ENCODE measurements around the gene MUC5B.

Gene MUC5B

DNA sequence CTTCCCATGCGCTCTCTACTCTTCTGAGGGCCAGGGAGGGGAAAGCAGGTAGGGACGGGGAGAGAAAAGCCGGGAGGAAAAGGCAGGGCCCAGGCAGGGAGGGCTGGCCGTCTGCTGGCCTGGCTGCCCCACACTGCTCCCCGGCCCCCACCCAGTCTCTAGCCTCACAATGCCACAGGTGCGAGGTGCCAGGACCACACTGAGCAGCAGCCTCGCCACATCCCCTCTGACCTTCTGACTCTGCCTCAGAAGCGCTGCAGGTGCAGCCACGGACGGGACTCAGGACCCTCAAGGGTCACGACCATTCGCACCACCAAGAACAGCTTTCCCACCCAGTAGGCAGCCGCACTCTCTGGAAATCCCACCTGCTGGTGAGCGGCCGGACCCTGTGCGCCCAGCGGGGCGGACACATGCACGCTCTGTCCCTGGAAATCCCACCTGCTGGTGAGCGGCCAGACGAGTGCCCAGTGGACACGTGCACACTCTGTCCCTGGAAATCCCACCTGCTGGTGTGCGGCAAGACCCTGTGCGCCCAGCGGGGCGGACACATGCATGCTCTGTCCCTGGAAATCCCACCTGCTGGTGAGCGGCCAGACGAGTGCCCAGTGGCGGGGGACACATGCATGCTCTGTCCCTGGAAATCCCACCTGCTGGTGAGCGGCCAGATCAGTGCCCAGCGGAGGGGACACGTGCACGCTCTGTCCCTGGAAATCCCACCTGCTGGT is 66.5 kb downstream of the MUC5B start:
- no peak for DNase-seq

DNA sequence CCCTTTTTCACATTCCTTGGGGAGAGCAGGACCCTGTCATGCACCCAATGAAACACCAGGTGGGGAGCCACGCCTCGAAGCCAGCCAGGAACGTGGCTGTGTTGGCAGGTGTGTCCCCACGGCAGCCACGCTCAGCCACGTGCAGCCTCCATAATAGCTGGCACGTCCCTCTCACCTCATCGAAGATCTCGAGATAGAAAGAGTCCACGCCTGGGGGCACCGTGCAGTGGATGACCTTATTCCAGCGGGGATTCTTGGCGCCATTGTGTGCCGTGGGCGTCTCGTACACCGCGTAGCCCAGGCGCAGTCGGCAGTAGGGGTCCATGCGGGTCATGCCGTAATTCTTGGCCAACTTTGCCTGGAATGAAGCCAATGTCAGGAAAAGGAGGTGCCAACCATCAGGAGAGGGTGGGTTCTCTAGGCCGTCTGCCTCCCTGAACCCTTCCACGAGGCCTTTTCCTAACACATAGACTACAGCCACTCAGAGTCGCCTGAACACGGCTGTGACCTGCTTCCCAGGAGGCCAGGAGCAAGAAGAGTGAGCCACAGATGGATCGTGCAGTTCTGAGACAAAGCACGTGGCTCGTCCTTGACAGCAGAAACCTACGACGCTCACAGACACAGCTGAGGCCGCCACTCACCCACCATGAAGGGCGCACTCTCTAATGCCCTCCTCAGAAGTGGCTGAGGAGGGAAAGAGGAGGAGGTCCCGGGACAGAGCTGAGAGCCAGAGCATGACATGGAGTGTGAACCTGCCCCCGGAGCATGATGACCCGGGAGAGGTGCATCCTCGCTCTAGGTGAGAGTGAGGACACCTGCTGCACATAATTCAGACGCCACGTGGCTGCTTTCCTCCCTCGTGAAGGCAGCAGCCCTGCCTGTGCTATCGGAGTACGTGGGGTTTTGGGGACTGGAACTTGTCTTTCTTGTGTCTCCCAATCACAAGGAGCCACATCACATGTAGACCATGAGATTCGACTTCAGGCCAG is 67.5 kb downstream of the MUC5B start:
- DNase-seq: no peak

DNA sequence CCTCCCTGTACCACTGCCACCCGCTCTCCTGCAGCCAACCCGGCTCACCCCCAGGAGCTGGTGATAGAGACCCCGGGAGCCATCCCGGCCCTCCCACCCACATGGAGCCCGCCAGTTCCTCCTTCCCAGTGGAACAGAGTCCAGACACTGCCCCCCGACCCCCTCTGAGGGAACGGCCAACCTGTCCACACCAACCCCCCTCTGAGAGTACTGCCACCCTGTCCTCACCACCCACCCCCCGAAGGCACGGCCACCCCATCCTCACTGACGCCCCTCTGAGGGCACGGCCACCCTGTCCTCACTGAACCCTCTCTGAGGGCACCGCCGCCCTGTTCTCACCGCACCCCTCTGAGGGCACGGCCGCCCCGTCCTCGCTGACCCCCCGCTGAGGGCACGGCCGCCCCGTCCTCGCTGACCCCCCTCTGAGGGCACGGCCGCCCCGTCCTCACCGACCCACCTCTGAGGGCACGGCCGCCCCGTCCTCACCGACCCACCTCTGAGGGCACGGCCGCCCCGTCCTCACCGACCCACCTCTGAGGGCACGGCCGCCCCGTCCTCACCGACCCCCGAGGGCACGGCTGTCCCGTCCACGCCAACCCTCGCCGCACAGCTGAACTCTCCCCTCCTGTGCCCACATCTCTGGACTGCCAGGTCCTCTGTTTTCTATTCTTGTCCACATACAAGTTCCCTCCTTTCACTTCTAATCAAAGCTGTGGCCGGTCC is 68.6 kb downstream of the MUC5B start:
- DNase-seq: no peak

DNA sequence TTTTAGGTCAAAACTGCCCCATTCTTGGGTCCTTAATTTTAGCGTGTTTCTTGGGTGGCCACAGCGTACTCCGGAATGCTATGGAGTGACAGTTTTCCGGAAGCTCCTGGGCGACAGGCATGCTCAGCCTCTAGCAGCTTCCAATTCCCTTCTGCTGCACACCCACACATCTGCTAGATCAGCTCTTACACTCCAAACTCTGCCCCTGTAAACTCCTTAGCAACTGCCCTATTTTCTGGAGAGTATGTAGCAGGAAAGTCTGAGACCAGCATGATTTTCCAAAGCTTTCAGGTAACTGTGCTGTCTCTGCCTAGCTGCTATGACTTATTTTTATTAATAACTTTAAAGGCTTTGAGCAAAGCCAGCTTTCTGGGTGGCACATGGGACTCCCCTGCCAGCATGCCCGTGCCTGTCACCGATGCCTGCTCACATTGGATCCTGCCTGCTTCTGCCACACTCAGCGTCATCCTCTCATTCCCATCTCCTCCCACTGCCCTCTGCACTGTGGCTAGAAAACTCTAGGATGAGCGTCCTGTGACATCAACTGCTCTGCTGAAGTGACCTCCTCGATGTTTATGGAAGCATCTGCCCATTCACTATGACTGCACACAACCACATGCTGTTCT is 69.3 kb downstream of the MUC5B start:
- no peak for DNase-seq

DNA sequence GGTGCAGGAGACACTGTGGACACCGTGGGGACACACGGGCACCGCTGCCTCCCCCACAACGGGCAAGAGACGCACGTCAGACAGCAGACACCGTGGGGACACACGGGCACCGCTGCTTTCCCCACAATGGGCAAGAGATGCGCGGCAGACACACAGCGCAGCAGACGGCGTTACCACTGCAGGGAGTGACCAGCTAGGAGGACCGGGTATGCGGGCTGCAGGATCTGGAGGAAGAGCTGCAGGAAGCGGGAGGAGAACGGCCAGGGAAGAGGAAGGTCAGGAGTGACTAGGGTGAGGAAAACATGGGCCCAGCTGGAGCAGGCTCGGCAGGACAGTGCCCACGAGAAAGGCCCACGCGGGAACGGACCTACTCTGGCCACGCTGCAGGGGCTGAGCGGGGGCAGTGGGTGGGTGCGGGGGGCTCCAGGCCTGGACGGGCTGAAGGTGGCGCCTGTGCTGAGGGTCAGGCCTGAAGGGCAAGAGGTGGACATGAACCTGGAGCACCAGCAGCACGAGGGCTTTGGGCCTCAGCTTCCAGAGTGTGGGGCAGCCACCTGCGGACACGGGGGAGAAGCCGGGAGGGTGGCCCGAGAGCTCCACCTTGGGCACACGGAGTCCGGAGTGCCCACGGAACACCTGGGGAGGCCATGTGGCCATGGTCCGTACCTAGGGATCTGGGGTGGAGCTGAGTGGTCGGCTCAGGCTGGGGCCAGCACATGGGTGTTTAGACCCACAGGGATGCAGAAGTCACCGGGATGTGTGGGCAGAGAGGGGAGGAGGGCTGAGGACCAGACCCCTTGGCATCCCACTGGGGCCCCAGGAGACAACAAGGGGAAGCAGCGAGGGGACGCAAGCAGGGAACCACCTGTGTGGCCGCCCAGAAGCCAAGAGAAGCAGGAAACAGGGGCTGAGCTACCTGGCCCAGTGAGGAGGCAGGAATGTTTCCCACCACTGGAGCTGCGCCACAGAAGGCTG is 70.1 kb downstream of the MUC5B start:
- DNase-seq: no peak

DNA sequence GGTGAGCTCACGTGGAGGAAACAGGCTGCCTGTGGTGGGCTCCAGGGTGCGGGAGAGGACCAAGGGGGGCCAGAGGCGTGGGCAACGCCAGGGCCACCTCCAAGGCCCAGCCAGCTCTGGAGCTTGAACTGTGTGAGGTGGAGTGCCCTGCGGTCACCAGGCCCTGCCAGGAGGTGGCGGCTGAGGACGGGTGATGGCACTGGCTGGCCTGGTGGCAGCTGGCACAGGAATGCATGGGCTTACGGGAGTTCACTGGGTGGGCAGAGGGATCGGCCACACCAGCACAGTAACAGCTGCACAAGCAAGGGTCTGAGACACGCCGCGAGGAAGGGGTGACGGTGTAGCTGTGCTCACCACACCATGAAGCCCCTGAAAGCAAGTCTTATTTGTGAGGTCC is 70.8 kb downstream of the MUC5B start:
- no peak for DNase-seq

DNA sequence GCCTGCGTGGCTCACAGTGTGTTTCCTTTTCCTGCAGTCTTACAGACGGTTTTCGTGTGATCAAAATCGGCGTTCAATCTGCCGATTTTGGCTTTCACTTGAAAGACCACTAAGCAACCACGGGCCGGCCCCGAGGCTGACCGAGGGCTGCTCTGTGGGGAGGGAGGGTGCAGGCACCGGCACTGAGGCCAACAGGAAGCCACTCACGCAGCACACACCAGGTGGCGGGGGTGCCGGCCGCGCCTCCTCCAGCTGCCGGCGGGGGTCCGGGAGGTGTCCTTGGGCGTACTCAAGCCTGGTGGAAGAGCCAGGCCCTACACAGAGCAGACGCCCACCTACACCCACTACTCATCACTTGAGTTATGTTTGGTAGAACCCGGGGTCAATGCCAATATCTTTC is 72.2 kb downstream of the MUC5B start:
- no peak for DNase-seq

DNA sequence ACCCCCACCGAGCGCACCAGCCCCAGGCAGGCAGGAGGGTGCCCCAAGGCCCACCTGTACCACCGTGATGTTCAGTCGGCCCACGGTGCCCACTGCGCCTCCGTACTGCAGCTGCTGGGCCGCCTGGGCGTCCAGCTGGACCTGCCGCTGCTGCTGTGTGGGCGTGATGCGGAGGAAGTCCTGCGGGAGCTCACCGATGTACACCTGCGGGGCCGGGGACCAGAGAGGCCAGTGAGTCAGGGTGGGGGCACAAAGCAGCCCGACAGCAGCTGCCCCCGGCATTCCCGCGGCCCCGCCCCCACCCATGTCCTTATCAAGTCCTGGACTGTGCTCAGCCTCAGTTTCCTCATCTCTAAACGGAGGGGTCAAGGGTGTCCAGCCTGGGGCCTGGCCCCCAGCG is 72.7 kb downstream of the MUC5B start:
- no peak for DNase-seq

DNA sequence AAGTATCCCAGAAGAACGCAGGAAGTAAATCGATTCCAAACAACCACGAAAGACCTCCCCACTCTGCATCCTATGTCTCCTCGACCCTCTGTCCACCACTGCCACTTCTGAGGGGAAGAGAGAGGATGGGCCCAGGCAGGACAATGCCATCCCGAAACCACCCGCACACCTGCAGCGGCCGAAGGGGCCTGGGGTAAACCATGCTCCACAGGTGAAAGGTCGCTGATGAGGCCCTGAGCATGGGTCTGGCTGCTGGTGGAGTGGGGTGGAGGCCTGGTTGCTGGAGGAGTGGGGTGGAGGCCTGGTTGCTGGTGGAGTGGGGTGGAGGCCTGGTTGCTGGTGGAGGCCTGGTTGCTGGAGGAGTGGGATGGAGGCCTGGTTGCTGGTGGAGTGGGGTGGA is 73.4 kb downstream of the MUC5B start:
- no peak for DNase-seq

DNA sequence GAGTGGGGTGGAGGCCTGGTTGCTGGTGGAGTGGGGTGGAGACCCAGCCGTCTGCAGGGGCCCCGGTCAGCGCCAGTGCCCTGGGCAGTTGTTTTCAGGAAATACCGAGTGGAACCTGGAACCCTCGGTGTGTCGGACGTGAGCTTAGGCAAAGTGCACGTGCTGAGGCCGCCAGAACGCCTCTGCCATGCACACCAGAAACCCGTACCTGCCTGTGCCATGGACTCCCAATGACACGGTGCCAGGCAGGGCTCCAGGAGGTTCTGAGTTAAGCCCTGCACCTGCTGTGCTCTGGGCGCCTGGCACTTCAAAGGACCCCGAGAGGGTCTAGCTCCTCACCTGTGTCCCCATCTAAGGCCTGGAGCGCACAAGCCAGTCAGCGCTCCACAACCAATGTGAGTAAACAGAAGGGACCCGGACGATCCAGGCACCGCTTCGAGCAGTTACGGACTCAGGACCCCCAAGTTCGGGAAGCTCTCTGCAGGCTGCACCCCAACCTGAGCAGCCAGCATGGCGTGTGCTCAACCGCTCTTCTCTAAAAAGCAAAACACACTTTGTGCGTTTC is 74.2 kb downstream of the MUC5B start:
- DNase-seq: no peak

DNA sequence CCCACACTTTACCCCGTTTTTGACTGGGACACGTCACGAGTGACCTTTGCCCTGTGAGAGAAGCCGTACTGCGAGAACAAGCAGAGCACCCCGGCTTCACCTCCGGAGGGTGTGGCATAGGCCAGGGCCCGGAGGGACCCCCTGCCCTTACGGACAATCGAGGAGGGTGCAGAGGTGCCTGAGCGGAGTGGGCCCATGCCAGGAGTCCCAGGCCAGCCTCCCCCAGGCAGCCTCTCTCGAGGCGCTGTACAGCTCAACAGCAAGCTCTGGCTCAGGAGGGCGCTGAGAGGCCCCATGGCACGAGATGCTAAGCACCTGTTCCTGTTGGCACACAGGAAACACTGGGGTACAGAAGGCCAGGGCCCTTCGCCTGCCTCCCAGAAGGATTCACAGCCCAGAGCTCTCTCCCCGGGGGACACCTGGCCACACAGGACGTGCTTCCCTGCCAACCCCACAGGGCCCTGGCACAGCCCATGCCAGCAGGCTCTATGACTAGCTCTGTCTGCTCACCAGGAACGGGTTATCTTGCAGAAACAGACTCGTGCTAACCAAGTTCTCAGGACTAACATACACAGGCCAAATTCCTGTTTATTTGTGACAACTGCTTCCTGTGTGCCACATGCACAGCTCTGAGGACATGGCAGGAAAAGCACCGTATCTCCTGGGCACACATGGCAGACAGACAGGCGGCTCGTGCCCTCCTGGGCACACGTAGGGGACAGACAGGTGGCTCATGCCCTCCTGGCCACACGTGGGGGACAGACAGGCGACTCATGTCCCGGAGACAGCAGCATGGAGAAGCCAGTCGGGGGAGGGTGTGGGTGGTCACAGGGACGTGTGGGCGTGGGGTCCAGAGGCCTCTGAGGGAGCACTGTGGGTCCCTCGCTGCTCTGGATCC is 75.0 kb downstream of the MUC5B start:
- no peak for DNase-seq

DNA sequence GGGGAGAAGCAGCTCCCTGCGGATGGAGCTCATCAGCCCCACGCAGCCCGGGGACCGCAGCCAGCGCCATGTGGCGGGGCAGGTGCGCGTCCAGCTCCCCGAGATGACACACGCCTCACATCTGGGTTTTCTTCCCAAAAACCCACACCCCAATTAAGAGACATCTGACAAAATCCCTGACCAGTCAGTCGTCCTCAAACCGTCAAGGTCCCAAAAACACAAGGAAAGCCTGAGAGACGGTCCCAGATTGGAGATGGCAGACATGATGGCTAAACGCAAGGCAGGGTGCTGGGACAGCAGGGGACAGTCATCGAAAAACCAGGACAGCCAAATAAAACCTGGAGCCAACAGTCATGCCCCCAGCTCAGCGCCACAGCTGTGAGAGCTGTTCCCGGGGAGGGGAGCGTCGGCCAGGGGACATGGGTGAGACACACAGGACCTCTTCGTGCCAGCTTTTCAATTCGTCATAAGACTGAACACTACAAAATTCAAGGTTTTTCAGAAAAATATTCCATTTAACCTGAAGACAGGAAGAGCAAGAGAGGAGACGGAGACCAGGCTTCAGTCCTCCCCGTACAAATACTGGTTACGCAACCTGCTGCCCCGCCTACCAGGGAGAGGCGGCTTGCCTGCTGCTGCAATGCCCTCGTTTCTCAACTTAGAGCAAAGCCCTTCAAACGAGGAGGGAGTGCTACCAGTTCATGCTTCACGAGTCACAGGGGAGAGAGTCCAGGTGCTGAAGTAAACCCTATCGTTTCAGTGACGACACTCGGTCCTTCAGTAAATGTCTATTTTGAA is 76.0 kb downstream of the MUC5B start:
- peak; percentile 57 for DNase-seq

DNA sequence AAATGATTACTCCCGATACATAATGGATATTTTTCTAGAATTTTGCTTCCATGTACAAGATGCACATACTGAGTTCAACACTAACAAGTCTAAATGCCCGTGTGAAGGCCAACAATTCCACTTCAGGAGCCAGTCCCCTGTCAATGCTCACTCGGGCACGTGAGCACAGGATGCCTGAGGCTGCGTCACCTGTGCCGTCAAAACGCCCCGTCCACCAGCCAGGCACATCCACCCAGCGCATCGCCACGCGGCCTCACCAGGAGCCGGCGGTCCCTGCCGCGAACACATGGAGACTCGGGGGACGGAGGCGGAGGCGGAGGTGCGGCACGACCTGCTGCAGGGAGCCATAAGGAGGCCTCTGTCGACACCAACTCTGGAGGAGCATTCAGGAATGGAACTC is 76.8 kb downstream of the MUC5B start:
- DNase-seq: no peak

DNA sequence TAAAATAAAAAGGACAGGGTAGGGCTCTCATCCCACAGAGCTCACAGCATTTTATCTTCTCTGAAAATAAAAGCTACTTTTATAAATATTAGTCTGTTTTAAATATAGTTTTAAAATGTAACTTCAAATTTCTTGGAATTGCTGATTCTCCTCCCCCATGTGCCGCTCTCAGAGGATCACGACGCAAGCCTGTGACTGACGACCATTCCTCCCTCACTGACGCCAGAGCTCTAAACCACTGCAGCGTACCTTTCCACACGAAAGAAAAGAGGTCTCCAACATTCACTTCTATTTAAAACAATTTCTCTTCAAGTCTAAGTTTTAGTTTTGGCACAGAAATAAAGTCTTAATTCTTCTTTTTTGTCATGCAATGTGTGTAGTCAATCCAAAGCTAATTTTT is 77.3 kb downstream of the MUC5B start:
- no peak for DNase-seq

DNA sequence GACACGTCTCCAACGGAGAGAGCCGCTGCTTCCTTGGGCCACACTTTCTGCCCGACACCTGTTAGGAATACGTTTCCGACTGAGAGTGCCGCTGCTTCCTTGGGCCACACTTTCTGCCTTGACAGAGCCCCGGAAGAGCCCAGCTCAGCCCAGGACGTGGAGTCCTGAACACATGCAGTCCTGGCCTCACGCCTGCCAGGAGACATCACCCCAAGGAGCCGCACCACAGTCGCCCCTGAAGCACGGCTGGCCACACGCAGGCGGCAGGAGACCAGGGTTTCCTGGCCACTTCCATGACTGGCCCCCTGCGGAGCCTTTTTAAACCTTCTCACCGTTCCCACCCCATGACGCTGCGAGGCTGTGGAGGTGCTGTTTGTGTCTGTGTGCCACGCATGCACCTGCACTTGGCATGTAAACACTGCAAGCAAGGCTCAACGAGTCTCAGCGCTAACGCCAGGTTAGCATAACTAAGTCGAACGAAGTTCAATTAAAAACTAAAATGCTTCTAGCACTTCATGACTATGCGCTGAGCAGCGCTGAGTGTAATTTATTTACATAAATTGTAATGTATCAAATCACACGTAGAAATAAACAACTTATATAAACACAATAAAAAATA is 77.8 kb downstream of the MUC5B start:
- DNase-seq: no peak

DNA sequence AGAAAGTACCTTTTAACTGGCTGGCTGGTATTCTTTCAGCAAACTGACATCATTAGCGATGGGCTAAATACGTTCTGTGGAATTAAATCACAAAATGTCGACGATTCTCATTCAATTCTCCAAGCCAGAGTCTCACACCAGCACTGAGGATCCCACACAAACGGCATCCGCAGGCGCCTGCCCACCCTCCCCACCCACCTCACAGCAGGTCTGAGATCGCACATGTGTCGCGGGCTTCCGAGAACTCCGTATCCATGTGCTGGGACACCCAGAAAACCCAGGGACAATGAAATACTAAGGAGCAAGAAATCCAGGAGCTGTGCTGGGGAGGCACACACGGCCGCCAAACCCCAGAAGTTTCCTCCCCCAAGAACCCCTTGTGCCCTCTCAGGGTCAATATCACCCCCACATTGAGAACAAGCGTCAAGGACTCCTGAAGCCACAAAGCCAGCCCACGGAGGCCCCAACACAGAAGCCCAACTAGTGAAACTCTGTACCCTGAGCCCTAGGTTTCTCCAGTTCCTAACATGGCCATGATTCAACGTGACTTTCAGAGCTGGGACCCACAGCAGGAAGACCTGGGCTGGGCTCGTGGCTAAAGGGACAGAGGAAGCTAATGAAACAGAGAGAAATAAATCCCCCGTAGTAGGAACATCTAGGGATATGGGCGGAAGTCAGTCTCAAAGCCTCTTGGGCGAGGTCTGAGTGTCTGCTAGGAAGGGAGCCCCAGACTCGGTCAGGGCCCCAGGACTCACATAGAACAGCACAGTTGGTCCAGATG is 78.5 kb downstream of the MUC5B start:
- no peak for DNase-seq

DNA sequence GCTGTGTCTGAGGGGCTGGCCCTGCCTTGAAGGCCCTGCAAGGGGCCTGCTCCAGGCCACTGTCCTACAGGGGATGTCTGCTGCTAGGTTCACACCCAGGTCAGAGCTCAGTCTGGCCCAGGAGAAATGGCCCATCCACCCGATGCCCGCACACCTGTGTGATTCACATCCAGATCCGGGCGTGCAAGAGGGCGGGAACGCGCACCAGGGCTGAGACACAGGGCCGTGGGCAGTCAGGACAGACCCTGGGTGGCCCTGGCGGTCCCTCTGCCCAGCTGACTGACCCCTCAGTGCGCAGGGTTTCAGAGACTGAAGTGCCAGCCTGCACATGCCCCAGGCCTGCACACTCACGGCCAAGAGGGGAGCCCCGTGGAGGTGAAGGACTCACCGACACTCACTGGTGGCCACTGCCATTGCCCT is 79.2 kb downstream of the MUC5B start:
- no peak for DNase-seq

DNA sequence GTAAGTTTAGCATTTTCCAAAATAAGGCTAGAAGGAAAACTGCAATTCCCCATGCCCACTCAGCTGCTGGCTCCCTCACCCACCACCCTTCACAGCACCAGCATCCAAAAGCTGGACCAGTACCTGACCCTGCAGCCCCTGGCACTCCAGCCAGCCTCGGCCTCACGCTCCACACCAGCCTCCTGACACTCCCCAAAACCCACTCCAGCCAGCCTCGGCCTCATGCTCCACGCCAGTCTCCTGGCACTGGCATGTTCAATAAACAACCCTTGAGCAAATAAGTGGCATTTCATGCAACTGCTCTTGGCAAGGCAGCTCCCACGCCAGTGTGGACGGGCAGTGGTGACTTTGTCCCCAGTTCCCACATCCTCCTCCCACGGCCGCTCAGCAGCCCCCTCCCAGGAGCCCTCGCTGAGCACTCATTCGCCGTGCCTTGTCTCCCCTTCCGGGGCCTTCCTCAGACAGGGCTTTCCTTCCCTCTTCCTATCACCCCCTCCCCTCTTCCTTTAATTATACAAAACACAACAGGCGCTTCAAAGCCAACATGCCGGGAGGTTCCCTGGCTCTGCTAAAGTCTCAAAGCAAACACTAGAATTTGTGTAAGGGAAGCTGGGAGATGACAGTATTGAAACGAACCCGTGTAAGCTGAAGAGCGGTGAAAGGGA is 79.7 kb downstream of the MUC5B start:
- no peak for DNase-seq

Data from DMS79 treated with DMSO at 0.1 percent for 48 hours (cell line).